Type B pancreatic cell (in vitro differentiated cells): ENCODE measurements around the gene TRIO. TPM values are rescaled to one million over a fixed set of nuclear protein-coding genes. Genes with fewer than 3 reads are reported as not detected.

Experiments
- DNase-seq: peaks from one replicate; pipeline ENCODE4 v3.0.0; 2021; ENCODE audit warnings: mixed read lengths; ENCODE audit not compliant: unreplicated experiment; ENCODE audit errors: extremely low spot score
- H3K27ac Mint-ChIP-seq: 2 replicates; pipeline ENCODE4 v1.8.0; 2021; ENCODE audit warnings: mild to moderate bottlenecking, mixed read lengths
- H3K27me3 Mint-ChIP-seq: 2 replicates; pipeline ENCODE4 v1.8.0; 2021; ENCODE audit warnings: mixed read lengths
- H3K36me3 Mint-ChIP-seq: 2 replicates; pipeline ENCODE4 v1.8.0; 2021; ENCODE audit warnings: mixed read lengths
- H3K4me1 Mint-ChIP-seq: one replicate; pipeline ENCODE4 v1.8.0; 2021; ENCODE audit warnings: mixed read lengths; ENCODE audit not compliant: unreplicated experiment
- H3K4me3 Mint-ChIP-seq: 2 replicates; pipeline ENCODE4 v1.8.0; 2021; ENCODE audit warnings: mild to moderate bottlenecking, mixed read lengths
- H3K9me3 Mint-ChIP-seq: 2 replicates; pipeline ENCODE4 v1.8.0; 2021; ENCODE audit warnings: mixed read lengths
- total RNA-seq: library from RNA; stranded (reverse); gene quantifications from 2 replicates; pipeline ENCODE4 v1.2.1, GENCODE V29; 2021; ENCODE audit warnings: low replicate concordance
- TF ChIP-seq, protein P1 (sequence below): fragments of 200-600 bp; sonication (generic); conservative IDR thresholded peaks from 2 replicates; pipeline ENCODE4 v1.5.0; 2021; ENCODE audit warnings: antibody characterized with exemption, mild to moderate bottlenecking

Gene TRIO
- total RNA-seq, 1 donor from 2014 or later, result 145 TPM

DNA sequence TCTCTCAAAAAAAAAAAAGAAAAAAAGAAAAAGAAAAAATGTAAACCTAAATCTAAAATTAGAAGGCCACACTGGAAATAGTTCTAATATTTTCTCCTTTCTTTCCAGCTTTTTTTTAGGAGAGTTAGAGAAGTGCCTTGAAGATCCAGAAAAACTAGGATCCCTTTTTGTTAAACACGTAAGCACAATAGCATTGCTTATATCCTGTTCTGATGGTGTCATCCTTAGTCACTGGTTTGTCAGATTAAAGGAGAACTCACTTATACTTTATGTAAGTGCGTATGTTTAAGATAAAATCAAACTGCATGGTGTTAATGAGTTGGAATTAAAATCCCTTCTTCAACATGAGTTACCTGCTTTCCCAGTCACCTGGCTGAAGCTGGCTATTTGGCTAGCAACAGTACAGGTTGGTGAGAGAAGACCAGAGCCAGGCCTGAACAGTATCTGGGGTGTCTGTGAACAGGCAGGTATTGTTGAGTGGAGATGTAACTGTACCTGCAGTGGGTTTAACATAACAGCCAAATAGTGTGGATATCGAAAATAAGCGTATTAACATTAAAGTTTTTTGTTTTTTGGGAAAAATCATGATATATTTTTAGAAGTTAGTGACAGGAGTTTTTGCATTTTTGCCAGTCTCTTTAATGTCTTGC lies 333.8 kb downstream of the TRIO start:
- no peak overlapping the region for H3K27ac Mint-ChIP-seq
- H3K9me3 Mint-ChIP-seq, result no peaks in the 10 kb centered on the region

DNA sequence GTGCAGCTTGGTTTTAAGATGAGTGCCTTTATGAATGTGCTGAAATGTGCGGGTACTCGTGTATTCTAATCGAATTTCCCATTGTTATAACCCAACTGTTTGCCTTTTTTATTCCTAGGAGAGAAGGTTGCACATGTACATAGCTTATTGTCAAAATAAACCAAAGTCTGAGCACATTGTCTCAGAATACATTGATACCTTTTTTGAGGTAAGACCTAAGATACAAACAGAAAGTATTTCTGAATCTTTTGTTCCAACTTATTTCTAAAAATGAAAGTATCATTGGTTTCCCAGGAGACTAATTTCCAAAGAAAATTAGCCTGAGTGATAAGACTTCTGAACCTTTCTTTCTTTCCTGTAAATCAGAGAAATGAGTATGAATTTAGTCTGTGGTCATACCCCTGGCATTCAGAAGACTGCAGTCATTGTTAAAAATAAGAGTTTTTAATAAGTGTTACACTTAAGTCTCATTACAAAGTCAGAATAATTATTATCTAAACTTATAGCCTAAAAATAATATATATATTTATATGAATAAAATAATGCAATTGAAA lies 336.1 kb downstream of the TRIO start:
- Mint-ChIP-seq H3K27ac (no peak overlapping the region), H3K36me3 (peaks cover 35% of the 10 kb centered on the region)

More for the DNA sequence above, 333.8 kb downstream of the TRIO start:
- no peak overlapping the region for H3K4me3 Mint-ChIP-seq
- no peaks in the 10 kb centered on the region for H3K4me1 Mint-ChIP-seq
- DNase-seq, result no peak
- H3K36me3 Mint-ChIP-seq, result peaks cover 39% of the 10 kb centered on the region
- H3K27me3 Mint-ChIP-seq, result no peaks in the 10 kb centered on the region
- TF ChIP-seq, protein P1, sequence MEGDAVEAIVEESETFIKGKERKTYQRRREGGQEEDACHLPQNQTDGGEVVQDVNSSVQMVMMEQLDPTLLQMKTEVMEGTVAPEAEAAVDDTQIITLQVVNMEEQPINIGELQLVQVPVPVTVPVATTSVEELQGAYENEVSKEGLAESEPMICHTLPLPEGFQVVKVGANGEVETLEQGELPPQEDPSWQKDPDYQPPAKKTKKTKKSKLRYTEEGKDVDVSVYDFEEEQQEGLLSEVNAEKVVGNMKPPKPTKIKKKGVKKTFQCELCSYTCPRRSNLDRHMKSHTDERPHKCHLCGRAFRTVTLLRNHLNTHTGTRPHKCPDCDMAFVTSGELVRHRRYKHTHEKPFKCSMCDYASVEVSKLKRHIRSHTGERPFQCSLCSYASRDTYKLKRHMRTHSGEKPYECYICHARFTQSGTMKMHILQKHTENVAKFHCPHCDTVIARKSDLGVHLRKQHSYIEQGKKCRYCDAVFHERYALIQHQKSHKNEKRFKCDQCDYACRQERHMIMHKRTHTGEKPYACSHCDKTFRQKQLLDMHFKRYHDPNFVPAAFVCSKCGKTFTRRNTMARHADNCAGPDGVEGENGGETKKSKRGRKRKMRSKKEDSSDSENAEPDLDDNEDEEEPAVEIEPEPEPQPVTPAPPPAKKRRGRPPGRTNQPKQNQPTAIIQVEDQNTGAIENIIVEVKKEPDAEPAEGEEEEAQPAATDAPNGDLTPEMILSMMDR, result no peak

DNA sequence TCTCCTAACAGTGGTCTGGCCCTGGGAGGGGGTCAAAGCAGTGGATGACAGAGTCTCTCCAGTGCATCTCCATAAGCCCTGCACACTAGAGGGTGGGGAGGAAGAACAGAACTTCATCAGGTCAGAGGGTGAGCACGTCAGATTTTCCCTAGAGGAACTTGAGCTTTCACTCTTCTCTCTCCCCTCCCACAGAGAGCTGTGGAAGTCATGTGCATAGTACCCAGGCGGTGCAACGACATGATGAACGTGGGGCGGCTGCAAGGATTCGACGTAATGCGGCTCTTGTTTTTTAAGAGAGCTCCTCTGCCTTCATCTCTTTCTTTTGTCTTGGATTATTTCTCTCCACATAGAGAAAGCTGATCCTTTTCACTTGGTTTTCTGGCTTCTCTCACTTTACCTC lies 338.2 kb downstream of the TRIO start:
- no peaks in the 10 kb centered on the region for H3K27me3 Mint-ChIP-seq
- TF ChIP-seq, protein P1, result no peak
- no peak overlapping the region for H3K4me3 Mint-ChIP-seq
- H3K36me3 Mint-ChIP-seq, result peaks cover 43% of the 10 kb centered on the region
- no peaks in the 10 kb centered on the region for H3K4me1 Mint-ChIP-seq
- H3K9me3 Mint-ChIP-seq, result no peaks in the 10 kb centered on the region
- no peak overlapping the region for H3K27ac Mint-ChIP-seq
- DNase-seq, result no peak

More for the DNA sequence above, 336.1 kb downstream of the TRIO start:
- no peak for DNase-seq
- H3K27me3 Mint-ChIP-seq, result no peaks in the 10 kb centered on the region
- H3K9me3 Mint-ChIP-seq, result no peaks in the 10 kb centered on the region
- TF ChIP-seq, protein P1, result no peak
- H3K4me3 Mint-ChIP-seq, result no peak overlapping the region
- H3K4me1 Mint-ChIP-seq, result no peaks in the 10 kb centered on the region

DNA sequence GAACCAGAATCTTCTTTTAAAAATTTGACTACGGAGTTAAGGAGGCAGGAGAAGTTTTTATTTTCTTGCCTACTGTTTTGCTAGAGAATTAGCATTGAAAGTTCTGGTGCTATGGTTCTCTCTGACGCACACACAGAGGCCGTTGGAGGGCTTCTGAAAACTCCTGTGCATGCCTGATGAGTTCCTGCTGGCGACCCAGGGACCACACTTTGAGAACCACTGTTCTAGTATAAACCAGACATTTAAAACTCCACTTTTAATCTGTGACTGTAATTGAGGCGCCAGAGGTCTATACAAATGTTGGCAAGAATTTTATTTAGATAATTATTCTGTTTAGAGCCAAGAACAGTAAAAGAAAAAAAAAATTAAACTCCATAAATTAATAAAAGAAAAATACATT lies 338.9 kb downstream of the TRIO start:
- no peaks in the 10 kb centered on the region for H3K9me3 Mint-ChIP-seq
- DNase-seq, result no peak
- H3K27me3 Mint-ChIP-seq, result no peaks in the 10 kb centered on the region
- no peak overlapping the region for H3K27ac Mint-ChIP-seq
- no peak overlapping the region for H3K4me3 Mint-ChIP-seq
- TF ChIP-seq, protein P1, result no peak
- no peaks in the 10 kb centered on the region for H3K4me1 Mint-ChIP-seq
- H3K36me3 Mint-ChIP-seq, result peaks cover 42% of the 10 kb centered on the region

DNA sequence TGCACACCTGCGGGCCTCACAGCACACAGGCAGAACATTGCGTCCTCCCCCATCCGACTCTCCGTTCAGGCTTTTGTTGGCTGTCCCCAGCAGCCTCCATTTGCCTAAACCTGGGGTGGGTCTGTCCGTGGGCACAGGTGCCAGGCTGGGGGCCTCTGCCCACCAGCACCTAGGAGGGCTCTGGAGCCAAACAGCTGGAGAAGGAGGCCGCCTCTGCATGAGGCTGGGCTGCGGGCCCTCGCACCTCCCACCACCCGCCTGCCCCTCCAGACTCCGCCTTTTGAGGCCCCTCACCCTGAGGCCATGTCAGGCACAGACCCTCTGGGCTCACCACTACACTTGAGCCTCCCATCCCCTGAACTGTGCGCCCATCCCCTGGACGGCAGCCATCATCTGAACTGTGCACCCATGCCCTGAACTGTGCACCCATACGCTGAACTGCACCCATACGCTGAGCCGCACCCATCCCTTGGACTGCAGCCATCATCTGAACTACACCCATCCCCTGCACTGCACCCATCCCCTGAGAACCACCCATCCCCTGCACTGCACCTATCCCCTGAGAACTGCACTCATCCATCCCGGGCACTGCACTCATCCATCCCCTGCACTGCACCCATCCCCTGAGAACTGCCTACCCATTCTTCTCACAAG lies 340.5 kb downstream of the TRIO start:
- H3K4me1 Mint-ChIP-seq, result no peaks in the 10 kb centered on the region
- no peaks in the 10 kb centered on the region for H3K27me3 Mint-ChIP-seq
- H3K27ac Mint-ChIP-seq, result no peak overlapping the region
- TF ChIP-seq, protein P1, result no peak
- H3K4me3 Mint-ChIP-seq, result no peak overlapping the region
- DNase-seq, result no peak
- no peaks in the 10 kb centered on the region for H3K9me3 Mint-ChIP-seq
- peaks cover 42% of the 10 kb centered on the region for H3K36me3 Mint-ChIP-seq
